Suprapubic skin (tissue), 3 donors: ENCODE results near the gene UBN2.

ENCODE experiments used
- CTCF ChIP-seq, 2 donors: fragments of 200-600 bp in 1 of 2; fragments of 450-650 bp in 1 of 2; sonication (generic) in 1 of 2; IDR thresholded peaks; one replicate each; pipeline ENCODE4 v1.5.1; 2016 to 2019; ENCODE audit warnings: antibody characterized with exemption in 2 of 2, mild to moderate bottlenecking in 1 of 2, moderate library complexity in 1 of 2
- EP300 ChIP-seq: sonication (generic); formaldehyde crosslinking; IDR thresholded peaks from one replicate; pipeline ENCODE4 v1.6.1; 2017; ENCODE audit warnings: antibody characterized with exemption
- POLR2A ChIP-seq, 2 donors: fragments of 450-650 bp; IDR thresholded peaks; one replicate each; pipeline ENCODE4 v1.6.1; 2017; ENCODE audit warnings: antibody characterized with exemption in 2 of 2, mild to moderate bottlenecking in 2 of 2, moderate library complexity in 2 of 2

- TF ChIP-seq CTCF (IDR thresholded peaks at IDR 0.05) (no peak), POLR2A (IDR thresholded peaks at IDR 0.05) (no peak), EP300 (no peak)
Observed at GRCh38 chr7:139339698-139340036, 108.6 kb downstream of the UBN2 start.
